Neural cell (in vitro differentiated cells): Measurements from ENCODE around the gene POLR1A. TPM values are rescaled to one million over a fixed set of nuclear protein-coding genes. Genes with fewer than 3 reads are reported as not detected.

Source experiments
- H2AFZ ChIP-seq: fragments of 200-600, 300-800 bp; sonication (generic), shearing (Covaris generic); 2 replicates; pipeline ENCODE4 v1.6.0; 2014; ENCODE audit warnings: low read depth, mild to moderate bottlenecking, antibody characterized with exemption, low read length, moderate library complexity
- H3F3A ChIP-seq: fragments of 200-600 bp; shearing (Covaris generic); 2 replicates; pipeline ENCODE4 v1.6.1; 2016; ENCODE audit warnings: mild to moderate bottlenecking, moderate library complexity, mixed read lengths, antibody characterized with exemption, low read length; ENCODE audit not compliant: insufficient read depth, poor library complexity, severe bottlenecking
- H3K27ac ChIP-seq: fragments of 200-600, 300-800 bp; sonication (generic), shearing (Covaris generic); 2 replicates; pipeline ENCODE4 v1.5.1; 2014; ENCODE audit warnings: mild to moderate bottlenecking, low read length, moderate library complexity
- H3K27me3 ChIP-seq: fragments of 300-800, 200-600 bp; sonication (generic), shearing (Covaris generic); 2 replicates; pipeline ENCODE4 v1.6.0; 2014; ENCODE audit warnings: mild to moderate bottlenecking, low read depth, low read length, moderate library complexity; ENCODE audit not compliant: insufficient read depth
- H3K36me3 ChIP-seq: fragments of 300-800, 200-600 bp; sonication (generic), shearing (Covaris generic); 2 replicates; pipeline ENCODE4 v1.5.1; 2014; ENCODE audit warnings: mild to moderate bottlenecking, antibody characterized with exemption, low read length, moderate library complexity; ENCODE audit not compliant: insufficient read depth
- H3K4me2 ChIP-seq: fragments of 300-800, 200-600 bp; sonication (generic), shearing (Covaris generic); 2 replicates; pipeline ENCODE4 v1.6.0; 2014; ENCODE audit warnings: mild to moderate bottlenecking, low read length
- H3K4me3 ChIP-seq: fragments of 300-800, 200-600 bp; sonication (generic), shearing (Covaris generic); 2 replicates; pipeline ENCODE4 v1.5.1; 2014; ENCODE audit warnings: mild to moderate bottlenecking, low read length, moderate library complexity
- H3K79me2 ChIP-seq: fragments of 200-600 bp; shearing (Covaris generic); replicated peaks from 2 replicates; pipeline ENCODE4 v1.6.0; 2014; ENCODE audit warnings: mild to moderate bottlenecking, low read length, moderate library complexity; ENCODE audit not compliant: insufficient read depth
- H3K9ac ChIP-seq: fragments of 300-800, 200-600 bp; sonication (generic), shearing (Covaris generic); 2 replicates; pipeline ENCODE4 v1.6.1; 2016; ENCODE audit warnings: mild to moderate bottlenecking, low read length, mixed read lengths
- H3K9me2 ChIP-seq: fragments of 200-600 bp; shearing (Covaris generic); 2 replicates; pipeline ENCODE4 v1.6.1; 2016; ENCODE audit warnings: mild to moderate bottlenecking, low read length, mixed read lengths; ENCODE audit not compliant: insufficient read depth
- H3K9me3 ChIP-seq: fragments of 200-600, 300-800 bp; sonication (generic), shearing (Covaris generic); 2 replicates; pipeline ENCODE4 v1.6.1; 2016; ENCODE audit warnings: mild to moderate bottlenecking, mixed run types, low read length, moderate library complexity, mixed read lengths
- H4K20me1 ChIP-seq: fragments of 200-600 bp; shearing (Covaris generic); 2 replicates; pipeline ENCODE4 v1.6.1; 2016; ENCODE audit warnings: mild to moderate bottlenecking, mixed run types; ENCODE audit not compliant: insufficient read depth
- EP300 ChIP-seq: fragments of 450-650 bp; conservative IDR thresholded peaks from 2 replicates; pipeline ENCODE4 v1.6.1; 2014; ENCODE audit warnings: antibody characterized with exemption, mild to moderate bottlenecking, moderate library complexity; ENCODE audit not compliant: poor library complexity, severe bottlenecking
- EZH2 ChIP-seq: fragments of 200-600, 300-800 bp; shearing (Covaris generic), sonication (generic); IDR thresholded peaks from 2 replicates; pipeline ENCODE4 v1.6.1; 2014; ENCODE audit warnings: antibody characterized with exemption, low read length, borderline replicate concordance, mild to moderate bottlenecking; ENCODE audit not compliant: insufficient read depth, poor library complexity, severe bottlenecking
- MXI1 ChIP-seq: fragments of 450-650 bp; conservative IDR thresholded peaks from 2 replicates; pipeline ENCODE4 v1.6.1; 2014; ENCODE audit warnings: antibody characterized with exemption, mild to moderate bottlenecking; ENCODE audit not compliant: poor library complexity, severe bottlenecking
- POLR2AphosphoS5 ChIP-seq: IDR thresholded peaks from 2 replicates; pipeline ENCODE4 v1.6.1; 2012
- RAD21 ChIP-seq: fragments of 450-650 bp; conservative IDR thresholded peaks from 2 replicates; pipeline ENCODE4 v1.6.1; 2014; ENCODE audit warnings: antibody characterized with exemption, mild to moderate bottlenecking, moderate library complexity
- SMC3 ChIP-seq: fragments of 450-650 bp; conservative IDR thresholded peaks from 2 replicates; pipeline ENCODE4 v1.6.1; 2014; ENCODE audit warnings: antibody characterized with exemption, mild to moderate bottlenecking, moderate library complexity; ENCODE audit not compliant: poor library complexity
- TAF1 ChIP-seq: IDR thresholded peaks from 2 replicates; pipeline ENCODE4 v1.6.1; 2012; ENCODE audit warnings: low read depth
- polyA plus RNA-seq: library from polyadenylated mRNA; depleted of rRNA; stranded (reverse); fragments of >200 nt; gene quantifications from 2 replicates; pipeline ENCODE4 v1.2.3, GENCODE V29; 2014
- TF ChIP-seq, protein P1 (sequence below): IDR thresholded peaks from 2 replicates; pipeline ENCODE4 v1.6.1; 2012; ENCODE audit warnings: borderline replicate concordance
- TF ChIP-seq, protein P2 (sequence below): fragments of 450-650 bp; IDR thresholded peaks from 2 replicates; pipeline ENCODE4 v1.5.1; 2014; ENCODE audit warnings: antibody characterized with exemption, mild to moderate bottlenecking, moderate library complexity; ENCODE audit not compliant: poor library complexity, severe bottlenecking

POLR1A gene
- polyA plus RNA-seq, 1 donor from 2014 or later = 5.4 TPM

DNA sequence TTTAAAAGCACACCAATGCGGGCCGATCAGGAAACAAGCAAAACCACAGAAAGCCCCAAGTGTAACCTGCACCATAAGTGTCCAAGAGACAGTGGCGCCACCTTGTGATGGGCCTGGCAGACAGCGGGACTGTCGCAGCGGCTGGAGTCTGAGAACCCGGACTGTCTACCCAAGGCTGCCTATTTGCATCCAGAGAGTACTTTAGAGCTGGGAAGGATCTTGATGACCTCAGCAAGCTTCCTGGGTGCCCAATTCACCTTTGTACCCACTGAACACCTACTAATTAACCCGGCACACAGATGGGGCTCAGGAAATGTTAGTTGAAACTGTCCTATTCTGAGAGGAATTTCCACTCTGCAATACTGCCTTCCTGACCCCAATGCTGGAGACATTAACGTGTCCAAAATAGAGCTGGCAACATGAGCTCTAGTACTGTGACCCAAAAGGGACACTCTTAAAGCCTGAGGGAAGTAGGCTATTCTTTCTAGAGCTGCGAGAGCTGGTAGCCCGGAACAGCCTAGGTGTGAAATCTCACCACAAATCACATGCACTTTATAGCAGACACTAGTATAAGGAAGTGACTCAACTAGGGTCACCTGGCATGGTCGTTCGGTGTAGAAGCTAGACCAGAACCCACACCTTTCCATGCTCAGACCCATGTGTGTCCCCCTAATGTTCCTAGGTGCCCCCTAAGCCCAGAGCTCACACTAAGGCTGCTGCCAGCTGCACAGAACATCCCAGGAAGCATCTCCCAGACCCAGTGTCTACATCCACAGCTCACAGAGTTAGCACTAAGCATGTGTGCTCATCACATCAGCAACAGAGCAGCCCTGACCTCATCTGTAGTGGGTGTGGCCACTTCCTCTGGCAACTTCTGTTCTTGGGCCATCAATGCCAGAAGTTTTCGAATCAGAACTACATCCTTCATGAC, 25.4 kb downstream of the POLR1A start:
- Histone ChIP-seq H3K36me3 (no peaks in the 10 kb centered on the region), H2AFZ (no peak overlapping the region), H3K4me2 (no peak overlapping the region), H3K9me2 (no peaks in the 10 kb centered on the region), H3K4me3 (no peak overlapping the region), H3F3A (no peaks in the 10 kb centered on the region), H3K9ac (no peak overlapping the region), H3K27me3 (no peaks in the 10 kb centered on the region), H3K9me3 (no peaks in the 10 kb centered on the region), H3K27ac (no peak overlapping the region), H4K20me1 (no peaks in the 10 kb centered on the region), H3K79me2 (no peaks in the 10 kb centered on the region)
- TF ChIP-seq EP300 = no peak
- TF ChIP-seq EZH2 = no peak
- no peak for TF ChIP-seq TAF1
- TF ChIP-seq, protein P1, sequence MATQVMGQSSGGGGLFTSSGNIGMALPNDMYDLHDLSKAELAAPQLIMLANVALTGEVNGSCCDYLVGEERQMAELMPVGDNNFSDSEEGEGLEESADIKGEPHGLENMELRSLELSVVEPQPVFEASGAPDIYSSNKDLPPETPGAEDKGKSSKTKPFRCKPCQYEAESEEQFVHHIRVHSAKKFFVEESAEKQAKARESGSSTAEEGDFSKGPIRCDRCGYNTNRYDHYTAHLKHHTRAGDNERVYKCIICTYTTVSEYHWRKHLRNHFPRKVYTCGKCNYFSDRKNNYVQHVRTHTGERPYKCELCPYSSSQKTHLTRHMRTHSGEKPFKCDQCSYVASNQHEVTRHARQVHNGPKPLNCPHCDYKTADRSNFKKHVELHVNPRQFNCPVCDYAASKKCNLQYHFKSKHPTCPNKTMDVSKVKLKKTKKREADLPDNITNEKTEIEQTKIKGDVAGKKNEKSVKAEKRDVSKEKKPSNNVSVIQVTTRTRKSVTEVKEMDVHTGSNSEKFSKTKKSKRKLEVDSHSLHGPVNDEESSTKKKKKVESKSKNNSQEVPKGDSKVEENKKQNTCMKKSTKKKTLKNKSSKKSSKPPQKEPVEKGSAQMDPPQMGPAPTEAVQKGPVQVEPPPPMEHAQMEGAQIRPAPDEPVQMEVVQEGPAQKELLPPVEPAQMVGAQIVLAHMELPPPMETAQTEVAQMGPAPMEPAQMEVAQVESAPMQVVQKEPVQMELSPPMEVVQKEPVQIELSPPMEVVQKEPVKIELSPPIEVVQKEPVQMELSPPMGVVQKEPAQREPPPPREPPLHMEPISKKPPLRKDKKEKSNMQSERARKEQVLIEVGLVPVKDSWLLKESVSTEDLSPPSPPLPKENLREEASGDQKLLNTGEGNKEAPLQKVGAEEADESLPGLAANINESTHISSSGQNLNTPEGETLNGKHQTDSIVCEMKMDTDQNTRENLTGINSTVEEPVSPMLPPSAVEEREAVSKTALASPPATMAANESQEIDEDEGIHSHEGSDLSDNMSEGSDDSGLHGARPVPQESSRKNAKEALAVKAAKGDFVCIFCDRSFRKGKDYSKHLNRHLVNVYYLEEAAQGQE = no peak
- peak; percentile 77 for TF ChIP-seq RAD21
- no peak for TF ChIP-seq POLR2AphosphoS5
- TF ChIP-seq MXI1 = no peak
- TF ChIP-seq, protein P2, sequence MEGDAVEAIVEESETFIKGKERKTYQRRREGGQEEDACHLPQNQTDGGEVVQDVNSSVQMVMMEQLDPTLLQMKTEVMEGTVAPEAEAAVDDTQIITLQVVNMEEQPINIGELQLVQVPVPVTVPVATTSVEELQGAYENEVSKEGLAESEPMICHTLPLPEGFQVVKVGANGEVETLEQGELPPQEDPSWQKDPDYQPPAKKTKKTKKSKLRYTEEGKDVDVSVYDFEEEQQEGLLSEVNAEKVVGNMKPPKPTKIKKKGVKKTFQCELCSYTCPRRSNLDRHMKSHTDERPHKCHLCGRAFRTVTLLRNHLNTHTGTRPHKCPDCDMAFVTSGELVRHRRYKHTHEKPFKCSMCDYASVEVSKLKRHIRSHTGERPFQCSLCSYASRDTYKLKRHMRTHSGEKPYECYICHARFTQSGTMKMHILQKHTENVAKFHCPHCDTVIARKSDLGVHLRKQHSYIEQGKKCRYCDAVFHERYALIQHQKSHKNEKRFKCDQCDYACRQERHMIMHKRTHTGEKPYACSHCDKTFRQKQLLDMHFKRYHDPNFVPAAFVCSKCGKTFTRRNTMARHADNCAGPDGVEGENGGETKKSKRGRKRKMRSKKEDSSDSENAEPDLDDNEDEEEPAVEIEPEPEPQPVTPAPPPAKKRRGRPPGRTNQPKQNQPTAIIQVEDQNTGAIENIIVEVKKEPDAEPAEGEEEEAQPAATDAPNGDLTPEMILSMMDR = peak; percentile 79
- peak; percentile 83 for TF ChIP-seq SMC3

DNA sequence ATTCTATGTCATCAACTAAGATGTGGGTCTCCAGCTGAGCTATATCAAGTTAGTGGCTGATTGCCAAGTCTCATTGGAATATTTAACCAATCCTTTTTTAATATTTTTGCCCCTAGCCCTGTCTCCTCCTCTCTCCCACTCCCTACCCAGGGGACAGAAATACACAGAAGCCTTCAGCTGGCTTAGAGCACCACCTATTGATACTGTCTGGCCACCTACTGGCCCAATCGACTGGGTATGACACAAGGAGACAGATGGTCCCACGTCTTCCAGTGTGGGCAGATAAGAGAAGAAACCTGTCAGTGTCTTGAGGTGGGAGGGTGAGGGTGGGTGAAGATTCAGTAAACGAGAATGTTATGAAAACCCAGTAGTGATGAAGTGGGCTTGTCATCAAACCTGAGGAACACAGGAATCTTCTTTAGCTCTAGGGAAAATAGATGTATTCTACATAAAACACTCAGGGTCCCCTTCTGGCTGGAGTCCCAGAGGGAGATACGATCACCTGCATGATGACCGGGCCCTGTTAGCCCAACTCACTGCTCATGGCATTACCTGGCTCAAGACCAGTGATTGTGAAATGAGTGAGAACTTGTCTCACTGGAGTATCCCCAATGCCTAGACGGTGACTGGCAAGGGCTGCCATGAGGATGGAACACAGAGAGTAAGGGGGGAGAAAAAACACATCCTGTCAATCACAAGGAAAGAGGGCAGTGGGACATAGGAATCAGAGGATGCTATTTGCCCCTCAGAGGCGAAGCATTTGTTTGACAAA, 26.7 kb downstream of the POLR1A start:
- Histone ChIP-seq H2AFZ (no peak overlapping the region), H3K4me3 (no peak overlapping the region), H3K27me3 (no peaks in the 10 kb centered on the region), H4K20me1 (no peaks in the 10 kb centered on the region), H3K9me3 (no peaks in the 10 kb centered on the region), H3K9me2 (no peaks in the 10 kb centered on the region), H3K9ac (no peak overlapping the region), H3K79me2 (no peaks in the 10 kb centered on the region), H3K4me2 (no peak overlapping the region), H3K27ac (no peak overlapping the region), H3F3A (no peaks in the 10 kb centered on the region), H3K36me3 (no peaks in the 10 kb centered on the region)
- no peak for TF ChIP-seq POLR2AphosphoS5
- TF ChIP-seq, protein P1 = no peak
- TF ChIP-seq TAF1 = no peak
- peak; percentile 64 for TF ChIP-seq RAD21
- TF ChIP-seq EP300 = no peak
- peak; percentile 51 for TF ChIP-seq SMC3
- no peak for TF ChIP-seq EZH2
- TF ChIP-seq, protein P2 = peak; percentile 52
- TF ChIP-seq MXI1 = no peak
